GM19239 (cell line): ENCODE measurements around the gene HEBP2.
"Not testable (repeated sequence)": the region's sequence is repeated elsewhere in the genome, so short reads cannot be mapped to it uniquely, and the experiment has no call there.

Experiments used
- DNase-seq: peaks from one replicate; pipeline ENCODE4 v3.0.0; 2011; ENCODE audit warnings: low spot score; ENCODE audit not compliant: insufficient read length
- FAIRE-seq: peaks from 2 replicates; lab custom pipeline; 2011; peaks lifted over from hg19 to GRCh38; lab: Jason Lieb, UNC

HEBP2 gene, protein sequence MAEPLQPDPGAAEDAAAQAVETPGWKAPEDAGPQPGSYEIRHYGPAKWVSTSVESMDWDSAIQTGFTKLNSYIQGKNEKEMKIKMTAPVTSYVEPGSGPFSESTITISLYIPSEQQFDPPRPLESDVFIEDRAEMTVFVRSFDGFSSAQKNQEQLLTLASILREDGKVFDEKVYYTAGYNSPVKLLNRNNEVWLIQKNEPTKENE

DNA sequence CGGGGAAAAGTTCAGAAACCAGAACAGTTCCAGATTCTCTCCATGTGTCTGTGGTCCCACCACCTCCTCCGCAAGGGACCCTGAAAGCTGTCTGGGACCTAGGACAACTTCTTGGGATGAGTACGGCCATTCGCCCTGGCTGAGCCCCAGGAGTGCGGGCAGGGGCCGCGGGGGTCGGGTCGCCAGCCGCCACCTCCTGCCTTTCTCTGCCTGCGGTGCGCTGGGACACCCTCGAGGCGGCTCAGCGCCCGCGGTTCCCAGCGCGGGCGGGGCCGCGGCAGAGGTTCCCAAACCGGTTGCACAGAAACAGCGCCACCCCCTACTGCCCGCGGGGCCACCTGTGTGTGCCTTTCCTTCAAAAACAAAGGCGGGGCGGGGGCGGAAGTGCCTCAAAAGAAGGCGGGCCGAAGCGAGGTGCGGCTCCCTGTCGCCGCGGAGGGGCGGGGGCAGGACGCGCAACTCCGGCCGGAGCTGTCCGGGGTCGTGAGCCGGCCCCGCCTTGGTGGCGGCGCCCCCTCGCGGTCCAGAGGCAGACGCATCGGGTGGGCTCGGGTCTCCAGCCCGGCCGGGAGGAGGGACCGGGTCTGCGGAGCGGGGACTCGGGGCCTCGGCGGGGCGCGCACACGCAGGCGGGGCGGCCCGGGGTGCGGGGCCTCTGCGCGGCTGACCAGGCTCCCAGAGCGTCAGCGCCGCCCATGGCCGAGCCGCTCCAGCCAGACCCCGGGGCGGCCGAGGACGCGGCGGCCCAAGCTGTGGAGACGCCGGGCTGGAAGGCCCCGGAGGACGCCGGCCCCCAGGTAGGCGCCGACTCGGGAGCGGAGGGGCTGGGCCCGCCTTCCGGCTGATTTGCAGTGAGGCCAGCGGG is at the start of gene HEBP2:
Gene HEBP2 (plus strand): TSS at position 423 of the 865 bp plus-strand sequence. CDS start 273 bp downstream, at position 696.
- FAIRE-seq (peak; percentile 26), DNase-seq (peak; percentile 81)

DNA sequence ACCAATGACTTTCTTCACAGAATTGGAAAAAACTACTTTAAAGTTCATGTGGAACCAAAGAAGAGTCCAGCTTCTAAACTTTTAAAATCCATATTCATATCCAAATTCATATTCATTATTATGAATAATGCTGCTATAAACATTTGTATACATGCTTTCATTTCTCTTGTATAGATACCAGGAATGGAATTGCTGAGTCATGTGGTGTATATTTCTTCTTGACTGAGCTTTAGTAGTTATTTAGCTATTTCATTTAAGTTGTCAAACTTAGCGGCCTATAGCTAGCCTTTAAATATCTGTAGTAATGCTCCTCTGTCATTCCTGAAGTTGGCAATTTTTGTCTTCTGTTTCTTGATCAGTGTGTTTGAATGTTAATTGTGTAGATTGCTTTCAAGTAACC is 46.1 kb upstream of the HEBP2 start:
- FAIRE-seq (no peak), DNase-seq (no peak)

DNA sequence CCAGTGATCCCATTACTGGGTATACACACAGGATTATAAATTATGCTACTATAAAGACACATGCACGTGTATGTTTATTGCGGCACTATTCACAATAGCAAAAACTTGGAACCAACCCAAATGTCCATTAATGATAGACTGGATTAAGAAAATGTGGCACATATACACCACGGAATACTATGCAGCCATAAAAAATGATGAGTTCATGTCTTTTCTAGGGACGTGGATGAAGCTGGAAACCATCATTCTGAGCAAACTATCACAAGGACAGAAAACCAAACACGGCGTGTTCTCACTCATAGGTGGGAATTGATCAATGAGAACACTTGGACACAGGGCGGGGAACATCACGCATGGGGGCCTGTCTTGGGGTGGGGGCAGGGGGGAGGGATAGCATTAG is 35.3 kb upstream of the HEBP2 start:
- FAIRE-seq, DNase-seq: not testable (repeated sequence)

DNA sequence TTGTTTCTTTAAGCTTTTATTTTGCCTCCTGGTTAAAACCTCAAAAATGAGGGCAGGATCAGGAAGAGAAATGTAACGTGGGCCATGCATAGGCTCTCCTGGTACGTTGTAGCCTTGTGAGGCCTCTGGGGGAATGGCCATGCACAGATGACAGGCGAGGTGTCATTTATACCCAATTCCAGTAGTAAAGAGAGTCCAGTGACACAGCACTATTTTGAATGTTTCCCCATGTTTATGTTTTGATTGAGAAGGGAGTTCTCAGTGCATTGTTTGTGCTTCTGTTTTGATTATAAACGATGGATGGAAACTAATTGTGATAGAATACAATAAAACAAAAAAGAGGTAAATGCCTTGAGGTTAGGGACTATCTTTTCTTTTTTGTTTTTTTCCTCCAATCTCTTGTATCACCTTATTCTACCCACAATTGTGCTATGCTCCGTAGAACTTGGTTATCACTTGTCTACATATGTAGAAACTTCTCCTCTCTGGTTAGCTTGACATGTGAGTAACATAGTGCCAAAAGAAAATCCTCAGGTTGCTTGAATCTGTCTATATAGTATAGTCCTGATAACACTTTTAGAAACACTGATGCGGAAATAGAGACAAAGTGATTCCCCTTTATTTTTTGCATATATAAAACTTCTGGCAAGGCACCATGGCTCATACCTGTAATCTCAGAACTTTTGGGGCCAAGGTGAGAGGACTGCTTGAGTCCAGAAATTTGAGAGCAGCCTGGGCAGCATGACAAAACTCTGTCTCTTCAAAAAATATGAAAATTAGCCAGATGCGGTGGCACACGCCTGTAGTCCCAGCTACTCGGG is 33.2 kb upstream of the HEBP2 start:
- DNase-seq (no peak), FAIRE-seq (no peak)

DNA sequence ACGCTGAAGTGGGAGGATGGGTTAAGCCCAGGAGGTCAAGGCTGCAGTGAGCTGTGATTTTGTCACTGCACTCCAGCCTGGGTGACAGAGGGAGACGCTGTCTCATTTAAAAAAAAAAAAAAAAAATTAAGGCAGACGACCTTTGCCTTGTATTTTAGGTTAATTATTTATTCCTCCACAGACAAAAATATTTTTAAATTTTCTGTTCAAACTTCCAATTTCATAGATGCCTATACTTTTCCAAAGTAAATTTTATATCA is 32.6 kb upstream of the HEBP2 start:
- FAIRE-seq (no peak), DNase-seq (no peak)

DNA sequence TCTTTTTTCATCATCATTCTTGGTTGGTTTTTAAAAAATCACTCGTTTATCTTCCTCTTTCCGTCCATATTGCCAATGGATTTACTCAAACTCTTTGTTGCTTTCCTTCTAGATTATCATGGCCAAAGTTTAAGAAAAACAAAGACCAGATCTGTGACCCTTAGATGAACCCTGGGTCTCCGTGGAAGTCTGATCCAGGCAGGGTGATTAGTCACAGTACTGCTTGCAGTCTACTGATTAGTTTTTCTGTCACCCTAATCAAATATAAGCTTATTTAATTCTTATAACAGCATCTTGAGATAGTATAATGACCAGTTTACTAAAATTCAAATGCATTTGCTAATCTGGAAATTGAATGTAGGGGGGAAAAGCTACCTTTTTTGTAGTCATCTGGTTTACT is 32.3 kb upstream of the HEBP2 start:
- no peak for DNase-seq

DNA sequence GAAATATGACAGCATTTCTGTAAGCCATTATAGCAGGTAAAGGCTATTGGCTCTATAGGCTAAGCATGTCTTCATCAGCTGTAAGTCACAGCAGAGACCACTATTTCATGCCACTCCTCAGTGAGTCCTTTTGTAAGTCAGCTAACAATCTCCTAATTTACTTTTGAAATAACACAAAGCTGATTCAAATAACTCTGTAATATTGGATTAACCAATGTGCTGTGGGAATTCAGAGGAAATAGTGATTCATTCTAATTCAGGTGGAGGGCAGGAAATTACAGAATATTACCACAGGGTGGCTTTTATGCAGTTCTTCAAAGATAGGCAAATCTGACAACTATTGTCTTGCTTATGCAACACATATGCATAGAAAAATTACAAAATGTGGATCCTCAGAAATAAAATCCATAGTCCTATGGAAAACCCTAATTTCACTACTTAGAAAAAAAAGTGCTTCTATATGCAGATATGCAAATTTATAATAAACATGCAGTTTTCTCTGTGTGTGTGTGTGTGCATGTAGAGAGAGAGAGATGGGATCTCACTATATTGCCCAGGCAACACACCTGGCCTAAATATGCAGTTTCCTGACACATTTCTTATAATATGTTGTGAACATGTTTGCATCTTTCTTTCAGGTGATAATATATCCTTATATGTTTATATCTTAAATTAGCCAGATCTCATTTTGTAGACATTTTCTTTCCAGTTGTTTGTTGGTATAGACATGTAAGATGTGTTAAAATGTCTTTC is 31.1 kb upstream of the HEBP2 start:
- no peak for FAIRE-seq
- no peak for DNase-seq

More for the DNA sequence above, 32.3 kb upstream of the HEBP2 start:
- no peak for FAIRE-seq

DNA sequence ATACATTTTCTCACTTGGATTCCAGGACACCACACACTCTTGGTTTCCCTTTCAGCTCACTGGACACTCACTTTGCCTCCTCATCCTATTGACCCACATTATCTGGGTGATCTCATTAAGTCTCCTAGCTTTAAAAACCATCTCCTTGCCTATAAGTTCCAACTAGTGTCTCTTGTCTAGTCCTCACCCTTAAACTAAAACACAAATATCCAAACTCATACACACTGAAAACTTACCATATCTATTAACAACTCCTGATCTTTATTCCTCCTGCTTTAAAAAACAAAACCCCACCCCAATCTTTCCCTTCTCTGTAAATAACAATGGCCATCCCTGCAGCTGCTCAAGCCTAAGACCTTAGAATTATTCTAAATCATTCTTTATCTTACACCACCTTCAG is 29.8 kb upstream of the HEBP2 start:
- FAIRE-seq, result no peak
- no peak for DNase-seq

DNA sequence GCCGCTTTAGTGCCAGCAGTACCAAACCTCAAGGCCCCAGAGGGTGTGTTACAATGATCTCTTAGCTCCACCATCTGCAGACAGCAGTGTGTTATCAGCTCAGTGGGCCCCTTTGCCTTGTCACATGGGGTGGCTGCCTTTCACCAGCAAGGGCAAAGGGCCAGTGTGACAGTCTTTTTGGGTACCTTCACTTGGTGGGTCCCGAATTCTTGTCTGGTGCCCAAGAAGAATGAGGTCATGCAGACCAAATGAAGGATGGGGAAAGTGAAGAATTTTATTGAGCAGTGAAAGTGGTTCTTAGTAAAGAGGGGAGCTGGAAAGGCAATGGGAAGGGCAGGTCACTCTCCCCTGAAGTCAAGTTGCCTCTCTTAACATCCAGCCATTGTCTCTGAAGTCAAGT is 29.2 kb upstream of the HEBP2 start:
- no peak for FAIRE-seq

DNA sequence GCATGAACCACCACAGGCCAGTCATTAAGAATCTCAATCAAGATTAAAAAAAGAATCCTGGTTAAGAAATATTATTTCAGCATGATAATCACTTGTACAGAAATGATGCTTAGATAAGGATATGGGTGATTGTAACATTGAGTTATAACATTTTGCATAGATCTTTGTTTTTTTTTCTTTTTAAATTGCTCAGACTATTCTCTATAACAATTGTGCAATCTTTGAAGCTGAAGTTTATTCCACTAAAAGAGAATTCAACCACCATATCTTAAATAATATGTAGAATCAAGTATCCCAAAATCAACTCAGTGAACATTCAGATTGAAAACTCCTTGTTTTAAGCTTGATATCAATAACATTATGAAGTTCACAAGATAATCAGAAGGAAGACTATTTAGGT is 27.0 kb upstream of the HEBP2 start:
- no peak for DNase-seq
- FAIRE-seq, result no peak

More for the DNA sequence above, 29.2 kb upstream of the HEBP2 start:
- DNase-seq, result no peak

DNA sequence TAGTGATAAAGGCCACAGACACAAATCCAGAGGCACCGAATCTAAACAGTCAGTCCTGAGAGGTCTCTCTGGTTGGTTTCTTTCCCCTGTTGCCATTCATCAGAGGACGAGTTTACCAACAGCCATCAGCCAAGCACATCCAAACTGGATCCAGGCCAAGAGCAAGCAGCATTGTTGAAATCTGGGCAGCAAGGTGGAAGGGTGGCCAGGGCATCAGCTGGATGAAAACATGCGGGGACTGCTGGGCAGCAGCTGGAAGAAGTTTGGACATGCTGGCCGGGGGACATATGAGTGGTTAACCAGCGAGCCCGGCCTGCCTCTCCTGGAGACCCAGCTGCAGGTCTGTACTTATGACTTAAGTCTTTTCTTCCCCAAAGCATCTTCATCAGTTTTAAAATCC is 26.2 kb upstream of the HEBP2 start, which contains the start of gene SMIM28:
Gene SMIM28 (plus strand): TSS at position 62 of the 400 bp plus-strand sequence. CDS start 168 bp downstream, at position 230.
- no peak for DNase-seq
- FAIRE-seq, result no peak

DNA sequence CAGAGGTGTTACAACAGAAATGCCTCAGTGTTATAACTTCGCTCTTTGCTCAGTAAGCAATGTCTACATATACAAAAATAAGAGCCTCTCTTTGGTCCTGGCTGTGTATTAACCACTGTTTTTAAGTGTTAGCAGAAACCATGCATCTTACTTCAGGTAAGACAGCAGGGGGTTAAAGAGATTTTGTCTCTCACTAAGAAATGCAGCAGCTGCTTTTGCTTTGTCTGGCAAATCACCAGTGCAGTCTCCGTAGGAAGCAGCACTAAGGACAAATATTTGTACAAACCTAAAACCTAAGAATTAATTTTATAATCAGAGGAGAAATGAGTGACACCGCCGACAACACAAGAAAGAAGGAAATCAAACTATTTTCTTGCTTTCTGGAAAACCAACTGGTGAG is 25.6 kb upstream of the HEBP2 start:
- DNase-seq (no peak), FAIRE-seq (no peak)

DNA sequence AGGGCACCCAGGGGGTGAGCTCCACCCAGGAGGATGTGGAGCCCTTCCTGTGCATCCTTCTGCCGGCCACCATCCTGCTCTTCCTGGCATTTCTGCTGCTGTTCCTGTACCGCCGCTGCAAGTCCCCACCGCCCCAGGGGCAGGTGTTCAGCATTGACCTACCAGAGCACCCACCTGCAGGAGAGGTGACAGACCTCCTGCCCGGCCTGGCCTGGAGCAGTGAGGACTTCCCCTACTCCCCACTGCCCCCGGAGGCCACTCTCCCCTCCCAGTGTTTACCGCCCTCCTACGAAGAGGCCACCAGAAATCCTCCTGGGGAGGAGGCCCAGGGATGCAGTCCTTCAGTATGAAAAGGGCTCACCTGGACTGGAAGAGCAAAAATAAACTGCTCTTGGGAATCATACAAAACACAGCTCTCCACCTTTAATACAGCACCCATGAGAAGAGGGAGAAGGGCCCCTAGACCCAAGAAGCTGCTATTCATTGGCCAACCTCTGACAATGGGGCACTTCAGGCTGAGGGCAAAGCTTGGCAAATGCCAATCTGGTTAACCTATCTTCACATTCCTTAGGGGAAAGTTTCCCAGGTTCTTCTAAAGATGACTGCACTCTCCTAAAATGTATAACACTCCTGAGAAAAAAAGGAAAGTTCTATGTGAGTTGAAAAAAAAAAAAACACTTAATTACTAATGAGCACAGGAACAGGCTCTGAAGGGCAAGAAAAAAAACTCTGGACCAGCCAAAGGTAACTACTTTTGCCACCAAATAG is 21.3 kb upstream of the HEBP2 start:
- DNase-seq (no peak), FAIRE-seq (no peak)

DNA sequence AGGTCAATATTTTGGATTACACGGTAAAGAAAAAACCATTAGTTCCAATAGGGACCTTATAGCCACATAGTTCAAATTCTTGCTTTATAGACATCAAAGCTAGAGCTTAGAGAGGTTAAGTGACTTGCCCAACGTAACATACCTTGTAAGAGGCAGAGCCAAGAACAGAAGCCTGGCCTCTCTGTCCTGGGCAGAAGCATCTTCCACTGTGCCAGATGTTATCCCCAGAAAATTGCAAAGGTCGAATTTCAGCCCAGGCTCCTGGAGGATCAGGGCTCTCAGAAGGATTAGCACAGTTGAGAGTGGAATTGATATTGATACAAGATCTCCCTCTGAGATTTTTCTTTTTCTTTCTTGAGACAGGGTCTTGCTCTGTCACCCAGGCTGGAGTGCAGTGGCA is 20.2 kb upstream of the HEBP2 start:
- DNase-seq (no peak), FAIRE-seq (no peak)

DNA sequence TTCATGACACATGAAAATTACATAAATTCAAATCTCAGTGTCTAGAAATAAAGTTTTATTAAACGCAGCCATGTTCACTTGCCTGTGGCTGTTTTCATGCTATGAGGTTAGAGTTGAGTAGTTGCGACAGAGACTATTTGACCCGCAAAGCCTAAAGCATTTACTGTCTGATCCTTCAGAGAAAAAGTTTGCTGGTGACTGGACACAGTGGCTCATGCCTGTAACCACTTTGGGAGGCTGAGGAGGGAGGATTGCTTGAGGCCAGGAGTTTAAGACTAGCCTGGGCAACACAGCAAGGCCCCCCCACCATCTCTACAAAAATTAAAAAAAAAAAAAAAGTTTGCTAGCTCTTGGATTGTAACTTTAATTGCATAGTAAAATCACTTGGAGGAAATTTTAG is 17.1 kb upstream of the HEBP2 start:
- FAIRE-seq (no peak), DNase-seq (no peak)

DNA sequence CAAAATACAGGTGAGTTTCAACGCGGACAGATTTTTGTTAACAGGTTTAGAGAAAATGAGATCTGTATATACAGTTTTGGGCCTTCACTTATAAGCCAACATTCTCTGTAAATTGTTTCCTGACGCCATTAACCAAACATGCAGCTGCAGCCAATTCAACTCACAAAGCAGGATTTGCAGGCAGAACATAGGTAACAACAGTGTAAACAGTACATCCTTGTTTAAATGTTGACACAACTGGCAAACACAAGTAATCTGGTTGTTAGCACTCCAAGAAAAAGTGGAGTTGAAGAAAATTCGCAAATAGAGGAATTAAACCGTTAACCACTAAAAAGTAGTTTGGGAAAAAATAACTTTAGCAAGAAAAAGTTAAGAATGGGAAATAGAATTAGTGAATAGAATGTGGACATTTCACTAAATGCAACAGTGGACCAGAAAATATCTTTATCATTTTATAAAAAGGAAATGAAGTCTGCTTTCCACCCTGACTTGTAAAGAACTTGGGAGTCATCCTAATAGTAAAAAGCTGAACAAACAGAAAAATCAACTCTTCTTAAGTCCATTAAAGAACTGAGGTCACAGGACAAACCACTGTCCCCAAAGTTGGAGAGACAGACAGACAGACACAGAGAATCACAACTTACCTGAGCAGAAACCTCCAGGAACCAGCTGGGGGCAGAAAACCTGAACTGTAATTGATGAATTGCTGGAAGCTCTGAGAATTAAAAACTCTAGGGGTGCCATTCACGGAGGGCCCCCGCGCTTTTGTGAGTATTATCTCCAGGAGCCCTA is 16.2 kb upstream of the HEBP2 start:
- FAIRE-seq (no peak), DNase-seq (no peak)

DNA sequence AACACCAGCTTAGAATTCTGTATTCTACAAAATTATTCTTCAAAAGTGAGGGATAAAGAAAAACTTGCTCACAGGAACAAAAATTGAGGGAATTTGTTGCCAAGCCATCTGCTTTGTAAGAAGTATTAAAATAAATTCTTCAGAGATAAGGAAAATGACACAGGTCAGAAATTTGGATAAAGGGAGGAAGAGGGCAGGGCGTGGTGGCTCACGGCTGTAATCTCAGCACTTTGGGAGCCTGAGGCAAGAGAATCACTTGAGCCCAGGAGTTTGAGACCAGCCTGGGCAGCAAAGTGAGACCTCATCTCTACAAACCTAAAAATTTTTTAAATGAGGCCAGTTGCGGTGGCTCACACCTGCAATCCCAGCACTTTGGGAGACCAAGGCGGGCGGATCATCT is 14.5 kb upstream of the HEBP2 start:
- FAIRE-seq (no peak), DNase-seq (no peak)

DNA sequence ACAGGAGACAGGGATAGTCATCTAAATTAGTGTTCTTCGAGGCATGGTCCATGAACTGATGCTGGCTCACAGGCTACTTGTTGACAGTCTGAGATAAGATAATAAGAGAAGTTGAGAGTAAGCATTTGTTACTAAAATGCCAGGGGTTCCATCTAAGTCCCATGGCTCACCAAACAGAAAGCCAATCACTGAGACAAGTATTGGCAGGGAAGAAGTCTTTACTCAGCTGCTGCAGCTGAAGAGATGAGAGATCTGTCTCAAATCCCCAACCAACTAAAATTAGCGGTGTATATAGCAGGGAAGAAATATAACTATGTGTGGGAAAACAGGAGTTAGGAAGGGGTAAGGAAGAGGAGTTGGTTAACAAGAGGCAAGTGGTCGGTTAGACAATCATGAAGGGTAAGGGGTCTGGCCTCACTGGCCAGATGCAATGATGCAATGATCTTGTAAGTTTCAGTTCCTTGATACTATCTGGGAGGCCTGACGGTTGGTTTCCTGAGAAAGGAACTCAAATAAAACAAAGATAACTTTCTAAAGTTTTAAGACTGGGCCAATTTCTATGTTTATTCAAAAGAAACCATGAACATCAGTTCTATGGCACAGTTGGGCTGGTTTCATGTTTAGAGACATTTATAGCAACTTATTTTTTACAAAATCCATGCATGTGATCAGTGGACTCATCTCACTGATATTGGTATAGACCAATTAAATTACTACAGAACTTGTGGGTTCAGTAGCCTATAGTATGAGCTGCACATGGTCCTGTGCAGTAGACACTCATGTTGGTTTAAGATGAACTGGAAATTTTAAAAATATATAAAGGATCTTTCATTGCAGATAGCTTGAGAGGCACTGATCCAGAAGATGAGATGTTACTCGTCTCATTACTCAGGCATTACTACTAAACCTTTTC is 9.9 kb upstream of the HEBP2 start:
- DNase-seq (no peak), FAIRE-seq (no peak)
